ENCODE data around the gene PLAGL1.

PLAGL1 gene

DNA sequence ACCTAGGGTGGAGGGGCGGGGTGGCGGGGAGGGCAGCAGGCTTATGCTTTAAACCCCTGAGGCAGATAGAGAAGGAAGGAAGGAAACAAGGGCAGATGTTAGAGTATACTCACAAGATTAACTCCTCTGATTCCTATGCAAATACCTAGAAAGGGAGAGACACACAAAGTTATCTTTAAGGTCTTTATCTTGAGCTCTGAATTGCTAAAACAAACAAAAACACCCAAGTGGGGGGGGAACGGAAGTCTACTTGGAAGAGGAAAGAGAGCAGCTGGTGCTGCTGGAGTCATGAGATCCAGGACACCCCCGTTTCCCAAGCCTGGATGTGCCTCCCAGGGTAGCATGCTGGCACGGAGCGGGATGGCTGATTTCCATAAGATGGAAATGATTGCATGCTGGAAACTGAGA lies 43.4 kb downstream of the PLAGL1 start:
- DNase-seq, result no peak

DNA sequence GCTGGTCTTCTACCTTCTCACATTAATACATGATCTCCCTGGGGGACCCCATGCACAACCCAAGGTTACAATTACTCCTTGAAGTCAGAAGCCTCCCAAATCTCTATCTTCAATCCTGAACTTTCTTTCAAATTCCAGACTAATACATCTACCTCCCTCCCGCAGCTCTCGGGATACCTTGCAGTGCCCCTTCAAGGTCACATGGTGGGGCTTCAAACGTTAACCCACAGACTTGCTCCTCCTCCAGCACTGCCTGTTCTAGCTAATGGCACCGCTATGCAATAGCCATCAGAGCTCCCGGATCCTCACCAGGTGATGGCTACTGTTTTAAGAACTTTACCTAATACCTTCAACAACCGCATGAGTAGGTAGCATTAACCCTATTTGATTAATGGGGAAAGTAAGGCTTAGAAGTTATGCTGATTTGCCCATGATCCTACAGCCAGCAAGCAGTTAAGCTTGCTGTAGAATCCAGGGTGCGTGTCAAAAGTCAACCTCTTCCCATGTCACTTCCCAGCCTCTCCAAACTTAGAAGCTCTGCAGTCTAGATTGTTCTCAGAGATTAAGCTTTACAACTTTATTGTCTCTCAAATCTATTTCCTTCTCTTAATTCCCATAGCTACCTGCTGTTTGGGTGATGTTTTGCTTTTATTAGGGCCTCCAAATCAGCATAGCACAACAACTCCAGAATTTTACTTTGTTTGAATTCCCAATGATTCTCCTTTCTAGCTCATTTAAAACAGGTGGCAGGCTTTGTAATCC lies 44.7 kb downstream of the PLAGL1 start:
- DNase-seq, result no peak

DNA sequence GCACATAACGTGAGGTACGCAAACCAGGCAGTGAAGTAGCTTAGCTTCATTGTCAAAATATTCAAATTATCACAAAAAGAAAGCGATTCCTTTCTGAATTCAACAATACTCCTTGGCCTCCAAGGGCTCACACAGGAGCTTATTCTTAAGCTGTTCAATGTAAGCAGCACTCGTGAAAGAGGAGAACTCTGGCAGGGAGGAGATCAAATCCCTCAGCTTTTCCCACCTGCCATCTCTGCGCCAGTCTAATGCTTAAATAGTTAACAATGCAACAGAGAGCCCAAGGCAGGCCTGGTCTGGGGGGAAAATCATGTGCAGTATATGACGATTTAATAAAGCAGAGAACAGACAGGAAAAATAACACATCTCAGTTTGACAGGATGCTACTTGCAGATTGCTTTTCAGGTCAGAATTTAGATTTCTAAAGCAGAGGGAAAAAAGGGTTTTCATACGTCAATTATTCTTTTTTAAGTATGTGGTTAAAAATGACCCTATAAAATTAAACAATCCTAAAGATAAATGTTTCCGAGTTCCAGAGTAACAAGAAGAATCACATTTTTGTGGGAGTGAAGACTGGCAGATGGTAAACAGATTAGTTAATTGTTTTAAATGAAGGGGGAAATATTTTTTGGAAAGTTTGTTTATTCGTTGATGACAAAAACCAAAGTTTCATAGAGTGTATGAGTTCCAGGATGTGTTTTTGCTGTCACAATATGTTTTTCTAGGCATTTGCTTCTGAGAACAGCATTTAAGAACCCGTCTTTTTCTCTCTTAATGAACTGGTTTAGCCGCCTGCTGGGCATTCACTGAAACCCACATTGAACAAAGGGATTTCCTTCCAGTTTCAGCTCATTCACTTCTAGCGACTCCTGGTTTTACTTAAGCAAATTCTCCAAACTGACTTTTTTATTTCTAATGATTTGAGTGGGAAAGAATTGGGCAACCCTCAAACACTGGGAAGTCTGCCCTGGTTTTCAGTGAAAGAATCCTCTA lies 45.9 kb downstream of the PLAGL1 start:
- no peak for DNase-seq

DNA sequence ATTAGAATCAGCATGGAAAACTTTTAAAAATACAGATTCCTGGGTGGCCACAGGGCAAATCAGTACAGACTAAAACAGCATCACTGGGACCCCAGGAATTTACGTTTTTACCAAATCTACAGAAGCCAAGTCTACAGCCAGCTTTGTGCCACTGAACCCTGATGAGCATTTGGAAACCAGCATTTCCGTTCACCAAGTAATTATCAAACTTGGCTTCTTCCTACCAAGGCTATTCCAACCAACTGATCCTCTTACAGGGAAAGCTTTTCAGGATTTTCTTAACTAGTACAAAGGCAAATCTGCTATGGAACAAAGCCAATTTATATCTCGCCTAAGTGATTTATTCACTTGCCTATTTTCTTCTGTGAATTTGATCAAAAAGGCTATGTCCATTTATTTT lies 47.0 kb downstream of the PLAGL1 start:
- DNase-seq, result no peak

DNA sequence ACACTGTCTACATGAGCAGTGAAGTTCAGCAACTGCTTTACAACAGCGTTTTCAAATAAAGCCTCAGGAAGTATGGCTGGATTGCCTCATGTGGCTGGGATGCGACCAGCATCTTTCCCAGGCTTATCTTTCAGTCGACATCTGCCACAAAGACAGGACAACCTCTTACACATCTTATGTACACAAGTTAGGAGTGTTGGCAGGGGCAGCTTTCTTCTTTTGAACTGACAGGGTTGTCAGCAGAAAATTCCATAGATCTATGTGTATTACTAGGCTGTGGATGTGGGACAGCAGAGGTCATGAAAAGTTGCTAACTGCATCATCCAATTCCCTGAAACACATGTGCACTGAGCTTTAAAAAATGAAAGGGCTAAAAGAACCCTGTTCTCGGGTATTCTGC lies 48.1 kb downstream of the PLAGL1 start:
- DNase-seq, result no peak

DNA sequence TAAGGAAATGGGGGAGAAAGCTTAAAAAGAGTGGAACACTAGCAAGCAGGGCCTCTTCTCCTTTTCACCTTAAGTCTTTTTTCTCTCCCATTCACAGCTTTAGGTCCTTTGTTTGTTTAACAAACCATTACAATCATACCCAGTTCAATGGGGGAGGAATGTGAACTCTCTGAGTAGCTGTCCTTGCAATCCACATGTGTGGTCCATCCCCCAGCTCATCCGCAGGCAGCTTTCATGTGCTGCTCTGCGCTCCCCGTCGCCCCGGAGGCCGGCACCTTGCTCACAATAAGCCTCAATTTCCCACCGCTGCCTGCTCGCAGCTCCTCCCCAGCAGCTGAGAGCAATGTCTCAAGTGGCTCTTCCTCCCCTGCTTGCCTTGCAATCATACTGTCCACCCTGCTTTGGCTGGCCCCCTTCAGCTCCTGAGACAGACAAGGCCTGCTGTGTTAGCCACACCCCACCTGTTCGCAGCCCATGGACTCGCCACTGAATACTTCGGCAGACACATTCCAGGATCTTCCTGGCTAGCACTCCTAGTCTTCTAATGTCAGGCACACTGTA lies 49.1 kb downstream of the PLAGL1 start:
- no peak for DNase-seq

DNA sequence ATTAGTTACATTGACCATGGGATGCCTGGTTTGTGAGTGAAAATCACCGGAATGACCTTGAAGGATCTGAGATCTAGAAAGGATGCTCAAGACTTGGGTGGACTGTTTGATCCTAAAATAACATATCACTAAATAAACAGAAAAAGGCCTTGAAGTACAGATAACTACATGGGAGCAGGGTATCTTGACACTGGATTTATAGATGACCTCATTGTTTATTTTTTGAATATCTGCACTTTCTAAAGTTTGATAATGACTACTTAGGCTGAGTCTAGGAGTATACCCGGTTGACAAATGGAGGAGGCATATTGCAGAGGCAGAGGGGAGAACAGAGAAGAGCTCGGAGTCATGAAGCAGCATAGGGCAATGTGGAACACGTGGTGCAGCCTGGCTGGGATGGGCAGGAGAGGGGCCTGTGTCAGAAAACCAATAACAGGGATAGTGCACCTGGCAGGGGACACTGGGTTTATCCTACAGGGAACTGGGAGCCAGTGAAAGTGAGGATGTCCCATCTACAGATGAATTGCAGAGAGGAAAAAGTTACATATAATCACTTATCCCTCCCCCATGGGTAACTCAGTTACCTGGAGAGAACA lies 50.3 kb downstream of the PLAGL1 start:
- no peak for DNase-seq

DNA sequence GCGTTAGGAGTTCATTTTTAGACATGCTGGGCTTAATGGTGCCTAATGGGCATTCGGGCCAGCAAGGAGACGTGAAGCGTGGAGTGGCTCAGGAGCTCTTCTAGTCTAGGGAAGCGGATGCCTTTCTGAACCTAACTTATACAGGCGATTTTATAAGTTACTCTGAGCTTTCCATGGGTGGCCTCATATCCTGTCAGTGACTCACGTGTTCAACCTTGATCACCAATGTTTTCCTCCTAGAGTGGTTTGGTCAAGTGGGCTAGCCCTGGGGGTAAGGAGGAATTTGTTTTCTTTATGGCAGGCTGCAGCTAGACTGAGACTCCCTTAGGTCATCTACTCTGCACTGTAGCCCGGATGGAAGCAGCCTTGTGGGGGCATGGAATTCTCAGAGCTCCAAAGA lies 52.1 kb downstream of the PLAGL1 start:
- no peak for DNase-seq

DNA sequence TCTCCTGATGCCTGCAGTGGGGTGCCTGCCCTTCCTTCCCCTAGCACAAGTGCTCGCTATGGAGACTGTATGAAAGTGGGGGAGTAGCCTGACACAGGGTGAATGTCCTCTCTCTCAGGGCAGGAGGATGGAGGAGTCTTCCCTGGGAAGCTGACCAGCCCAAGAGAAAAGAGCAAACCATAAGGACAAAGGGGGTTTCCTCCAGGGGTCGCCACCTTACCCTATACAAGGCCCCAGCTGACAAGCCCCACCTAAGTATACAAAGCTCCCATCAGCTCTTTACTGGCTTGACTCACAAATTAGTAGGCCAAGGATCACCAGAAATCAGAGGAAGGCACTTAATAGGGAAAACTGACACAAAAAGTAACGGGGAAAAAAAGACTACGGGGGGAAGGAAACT lies 54.1 kb downstream of the PLAGL1 start:
- DNase-seq, result no peak

DNA sequence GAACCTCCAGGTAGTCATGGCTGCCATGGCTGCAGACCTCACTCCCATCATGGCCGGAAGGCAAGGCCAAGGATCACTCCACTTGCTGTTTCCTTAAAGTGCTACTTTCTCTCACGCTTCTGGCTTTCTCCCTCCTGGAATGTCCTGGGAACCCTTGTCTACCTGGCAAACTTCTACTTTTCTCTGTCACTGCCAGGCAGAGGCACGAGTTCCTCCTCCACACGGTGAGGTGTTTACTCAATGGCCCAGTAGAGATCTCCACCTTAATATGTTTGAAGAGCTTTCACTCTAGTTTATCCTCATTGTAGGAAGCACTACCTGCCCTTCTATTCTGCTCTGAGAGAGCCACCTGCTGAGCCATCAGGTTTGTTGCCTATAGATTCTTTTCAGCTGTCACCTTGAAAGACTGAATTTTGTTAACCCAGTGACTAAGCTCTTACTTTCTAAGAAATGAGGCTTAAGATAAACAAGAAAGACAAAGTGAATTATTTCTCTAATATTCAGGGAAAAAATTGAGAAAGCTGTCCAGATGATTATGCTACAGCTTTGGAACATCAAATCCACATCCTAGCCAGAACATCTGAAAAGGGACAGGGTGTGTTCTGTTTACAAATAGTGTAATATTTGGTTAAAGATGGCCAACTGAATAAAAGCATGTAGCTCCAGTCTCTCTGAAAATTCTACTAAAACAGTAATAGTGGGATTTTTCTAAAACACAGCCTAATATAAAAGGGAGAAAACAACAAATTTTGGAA lies 54.9 kb downstream of the PLAGL1 start:
- DNase-seq, result no peak

DNA sequence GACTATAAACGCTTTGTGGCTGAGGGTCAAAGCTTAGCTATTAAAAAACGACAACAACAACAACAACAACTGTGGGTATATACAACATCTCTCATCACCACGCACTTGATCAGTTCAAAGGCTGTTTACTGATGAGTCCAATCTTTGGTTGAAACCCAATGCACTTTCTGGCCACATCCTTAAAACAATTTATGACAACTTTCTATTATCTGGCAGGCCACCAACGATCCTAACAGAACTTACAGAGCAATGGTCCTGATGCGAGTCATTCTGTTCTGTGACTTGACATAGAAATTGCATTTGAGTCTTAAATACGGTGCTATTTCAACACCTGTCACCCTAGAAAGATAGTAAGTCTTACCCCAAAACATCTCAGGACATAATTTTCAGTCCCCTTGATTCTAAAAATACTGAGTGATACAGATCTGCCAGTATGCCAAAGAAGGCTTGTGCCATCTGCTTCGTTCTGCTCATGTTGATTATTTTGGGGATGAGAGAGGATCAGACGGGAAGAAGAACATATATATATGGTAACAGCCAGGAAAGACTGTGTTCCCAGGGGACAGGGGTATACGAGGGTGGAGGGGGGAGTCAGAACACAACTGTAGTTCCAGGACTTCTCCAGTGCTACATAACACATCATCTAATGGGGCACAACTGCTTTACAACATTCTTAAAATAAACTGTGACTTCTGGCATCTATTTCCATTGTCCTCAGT lies 55.8 kb downstream of the PLAGL1 start:
- no peak for DNase-seq

DNA sequence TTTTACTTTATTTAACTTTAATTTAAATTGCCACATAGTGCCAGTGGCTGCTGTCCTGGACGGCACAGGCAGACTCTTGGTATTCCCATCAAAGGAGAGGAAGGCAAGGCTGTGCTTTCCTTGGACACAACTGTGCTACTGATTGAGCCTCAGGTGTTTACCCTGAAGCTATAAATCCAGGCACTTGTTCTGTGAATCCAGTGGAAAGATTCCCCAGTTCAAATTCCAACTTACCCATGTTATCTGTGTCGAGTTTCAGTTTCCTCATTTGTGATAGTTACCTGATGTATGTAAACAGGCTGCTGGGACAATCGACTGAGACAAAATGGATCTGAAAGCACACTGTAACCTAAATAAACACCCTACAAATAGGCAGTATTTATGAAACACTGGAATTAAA lies 57.2 kb downstream of the PLAGL1 start:
- no peak for DNase-seq

DNA sequence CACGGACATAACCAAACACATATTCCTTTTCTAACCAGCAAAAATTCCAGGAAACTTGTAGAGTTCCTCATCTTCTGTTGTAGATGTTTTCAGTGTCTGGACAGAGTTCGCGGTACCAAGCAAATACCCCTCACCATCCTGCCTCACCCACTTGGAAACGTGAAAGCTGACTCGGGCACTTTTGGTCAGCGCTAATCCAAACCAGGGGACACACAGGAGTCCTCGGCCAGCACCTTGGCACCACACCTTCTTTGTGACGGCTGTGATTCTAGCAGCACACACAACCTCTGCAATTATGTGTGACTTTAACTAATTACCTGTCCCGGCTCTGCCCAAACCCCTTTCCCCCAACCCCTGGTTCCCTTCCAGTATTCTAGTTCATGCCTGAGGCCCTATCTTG lies 58.1 kb downstream of the PLAGL1 start:
- DNase-seq, result no peak

DNA sequence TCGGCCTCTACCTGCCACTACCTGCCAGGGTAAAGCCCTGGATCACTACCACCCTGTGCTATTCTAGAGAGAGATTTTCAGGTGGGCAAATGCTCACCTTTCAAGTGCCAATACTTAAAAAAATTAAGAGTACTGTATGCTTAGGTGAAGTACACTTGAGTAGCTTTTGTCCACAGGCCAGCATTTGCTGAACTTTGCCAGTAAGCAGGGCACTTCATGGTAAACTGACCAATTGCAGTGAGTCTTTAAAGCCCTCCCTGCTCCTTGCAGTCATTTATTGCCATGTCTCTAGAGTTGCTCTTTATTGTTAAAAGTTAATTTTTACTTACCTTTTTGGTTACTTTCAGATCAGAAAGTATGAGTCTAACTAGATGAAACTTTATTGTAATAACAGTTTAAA lies 58.5 kb downstream of the PLAGL1 start:
- DNase-seq, result no peak

DNA sequence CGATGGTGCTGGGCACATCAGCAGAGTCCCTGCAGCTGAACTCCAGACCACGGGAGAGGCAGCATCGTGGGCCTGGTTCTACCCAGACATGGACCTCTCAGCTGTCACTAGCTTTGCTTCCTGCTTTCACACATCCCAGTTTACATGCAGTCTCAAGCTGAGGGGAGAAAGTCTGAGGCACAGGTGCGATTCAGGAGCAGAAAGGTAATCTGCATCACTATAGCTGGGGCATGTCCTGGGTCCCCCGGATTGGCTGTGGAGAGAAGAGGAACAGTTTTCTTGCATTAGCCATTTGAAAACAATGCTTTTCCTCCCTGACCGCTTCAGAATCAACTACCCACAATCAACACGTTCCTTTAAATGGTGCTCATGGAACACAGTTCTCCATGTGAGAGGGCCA lies 59.9 kb downstream of the PLAGL1 start:
- DNase-seq, result no peak

DNA sequence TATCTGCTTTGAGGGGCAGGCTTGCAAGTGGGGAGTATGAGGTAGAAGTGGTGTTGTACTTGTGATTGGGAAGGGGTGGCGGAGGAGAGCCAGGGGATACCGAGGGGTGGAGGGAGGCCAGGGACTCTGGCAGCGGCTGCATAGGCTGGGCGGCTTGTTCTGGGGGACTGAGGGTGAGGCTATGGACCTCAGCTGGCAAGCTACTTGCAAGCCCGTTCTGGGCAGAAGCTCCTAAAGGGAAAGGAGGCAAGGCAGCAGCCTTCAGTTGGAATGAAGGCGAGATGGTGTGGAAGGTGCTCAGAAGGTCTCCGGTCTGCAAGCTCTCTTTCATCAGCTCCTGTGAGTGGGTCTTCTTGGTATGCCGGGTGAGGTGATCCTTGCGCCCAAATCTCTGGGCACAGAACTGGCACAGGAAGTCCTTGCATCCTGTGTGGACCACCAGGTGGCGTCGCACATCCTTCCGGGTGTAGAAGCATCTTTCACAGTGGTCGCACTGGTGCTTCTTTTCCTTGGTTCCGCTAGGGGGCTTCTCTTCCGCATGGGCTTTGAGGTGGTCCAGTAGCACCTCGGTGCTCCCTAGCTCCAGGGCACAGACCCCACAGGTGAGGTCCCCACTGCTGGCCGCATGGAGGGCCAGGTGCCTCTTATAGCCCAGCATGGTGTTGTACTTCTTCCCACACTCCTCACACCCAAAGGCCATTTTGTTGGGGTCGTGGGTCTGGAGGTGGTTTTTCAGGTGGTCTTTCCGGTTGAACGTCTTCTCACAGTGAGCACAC lies 66.0 kb downstream of the PLAGL1 start:
- no peak for DNase-seq

DNA sequence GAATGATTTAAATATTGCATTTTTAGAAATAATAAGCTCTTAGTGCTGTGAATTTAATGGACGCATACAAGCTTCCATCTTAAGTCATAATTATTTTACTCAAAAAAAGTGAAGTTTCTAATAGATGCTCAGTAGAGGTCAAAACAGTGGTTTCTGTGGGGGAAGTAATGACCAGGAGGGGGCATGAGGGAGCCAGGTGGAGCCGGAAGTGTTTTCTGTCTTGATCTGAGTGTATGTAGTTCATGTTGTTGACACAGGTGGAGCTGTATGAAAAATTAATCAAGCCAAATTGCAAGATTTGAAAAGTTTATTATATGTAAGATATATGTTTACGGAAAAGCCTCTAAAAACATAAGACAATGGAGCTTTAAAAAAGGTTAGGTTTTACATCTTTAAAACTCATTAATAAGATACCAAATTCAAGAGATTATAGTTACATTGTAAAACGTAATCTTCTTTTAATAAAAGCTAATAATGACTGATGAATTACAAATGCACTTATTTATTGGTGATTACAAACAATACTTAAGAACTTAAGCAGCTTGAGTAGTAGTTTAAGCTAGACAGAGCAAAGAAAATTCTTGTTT lies 68.0 kb downstream of the PLAGL1 start:
- DNase-seq, result no peak

DNA sequence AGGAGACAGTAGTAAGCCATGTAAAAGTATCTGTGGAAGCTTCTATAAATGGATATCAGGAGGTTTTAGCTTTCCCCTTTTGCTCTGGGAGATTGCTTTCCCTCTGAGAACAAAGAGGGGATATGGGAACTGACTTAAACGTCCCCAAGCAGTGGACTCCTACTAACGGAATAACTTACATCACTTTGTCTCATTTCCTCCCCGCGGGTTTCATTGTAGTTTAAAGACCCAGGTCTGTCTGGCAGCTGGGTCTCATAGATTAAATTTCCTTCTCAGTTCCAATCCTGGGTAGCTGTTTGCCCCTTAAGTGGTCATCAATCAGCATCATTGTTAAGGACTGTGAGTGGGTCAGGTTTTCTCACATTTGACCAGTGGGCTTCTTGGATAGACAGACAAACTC lies 68.7 kb downstream of the PLAGL1 start:
- no peak for DNase-seq

DNA sequence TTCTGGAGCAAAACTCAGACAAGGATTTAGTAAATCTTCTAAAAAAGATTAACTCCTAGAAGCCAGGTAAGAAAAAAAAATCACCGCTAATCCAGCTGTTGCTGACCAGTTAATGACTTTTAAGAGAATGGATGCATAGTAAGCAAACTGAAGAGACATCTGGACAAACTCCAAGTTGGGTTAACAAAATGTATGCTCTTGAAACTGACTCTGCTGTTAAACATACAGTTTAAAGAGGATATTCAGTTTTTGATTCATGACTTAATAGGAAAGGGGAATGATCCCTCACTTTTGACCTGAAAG lies 70.4 kb downstream of the PLAGL1 start:
- no peak for DNase-seq

DNA sequence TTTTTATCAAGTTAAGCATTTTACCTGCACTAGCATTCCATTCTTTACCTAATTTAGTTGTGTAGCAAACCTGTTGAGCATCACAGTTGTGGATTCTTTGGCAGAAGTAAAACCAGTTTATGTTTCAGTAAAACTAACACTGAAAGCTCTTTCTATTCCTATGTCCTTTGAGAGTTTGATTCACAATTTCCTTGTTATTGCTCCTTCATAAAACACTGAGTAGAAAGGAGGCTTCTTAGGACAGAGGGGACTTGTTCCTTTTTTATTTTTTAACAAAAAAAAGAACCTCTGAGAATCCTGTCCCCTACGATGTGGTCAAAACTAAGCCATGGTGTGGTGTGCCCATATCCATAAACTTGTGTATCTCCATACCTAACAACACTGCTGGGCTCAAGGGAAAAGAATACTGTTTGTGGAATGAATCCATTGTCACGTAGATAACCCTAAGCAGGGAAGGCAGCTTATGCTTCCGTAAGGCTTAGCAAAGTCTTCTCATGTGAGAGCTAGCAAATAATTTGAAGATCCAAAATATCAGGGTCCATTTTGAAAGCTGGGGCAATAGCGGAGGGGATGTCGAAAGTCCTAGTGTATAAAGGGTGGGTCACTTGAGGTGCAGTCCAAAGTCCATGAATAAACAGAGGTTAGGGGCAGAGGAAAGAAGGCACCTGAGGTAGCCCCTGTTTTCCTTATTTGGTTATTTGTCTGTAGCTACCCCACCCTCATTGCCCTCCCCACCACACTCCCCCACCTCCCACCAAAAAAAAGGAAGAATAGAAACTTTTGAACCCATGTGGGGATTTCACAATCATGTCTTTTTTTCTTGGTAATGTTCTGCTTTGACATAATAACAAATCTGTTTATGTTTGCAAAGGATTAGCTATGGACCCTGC lies 71.0 kb downstream of the PLAGL1 start:
- DNase-seq, result no peak

Data from NCI-H1694 (cell line).